CD4-positive, alpha-beta T cell treated with Interferon alpha-2 for 1 hour (primary cell): ENCODE results near the gene ANKRD13B.
"Not testable (repeated sequence)": the region's sequence is repeated elsewhere in the genome, so short reads cannot be mapped to it uniquely, and the experiment has no call there.

Experiments used
- DNase-seq, 2 donors: peaks; one replicate each; pipeline ENCODE4 v3.0.0-alpha.2; 2020 to 2022

The ANKRD13B gene

DNA sequence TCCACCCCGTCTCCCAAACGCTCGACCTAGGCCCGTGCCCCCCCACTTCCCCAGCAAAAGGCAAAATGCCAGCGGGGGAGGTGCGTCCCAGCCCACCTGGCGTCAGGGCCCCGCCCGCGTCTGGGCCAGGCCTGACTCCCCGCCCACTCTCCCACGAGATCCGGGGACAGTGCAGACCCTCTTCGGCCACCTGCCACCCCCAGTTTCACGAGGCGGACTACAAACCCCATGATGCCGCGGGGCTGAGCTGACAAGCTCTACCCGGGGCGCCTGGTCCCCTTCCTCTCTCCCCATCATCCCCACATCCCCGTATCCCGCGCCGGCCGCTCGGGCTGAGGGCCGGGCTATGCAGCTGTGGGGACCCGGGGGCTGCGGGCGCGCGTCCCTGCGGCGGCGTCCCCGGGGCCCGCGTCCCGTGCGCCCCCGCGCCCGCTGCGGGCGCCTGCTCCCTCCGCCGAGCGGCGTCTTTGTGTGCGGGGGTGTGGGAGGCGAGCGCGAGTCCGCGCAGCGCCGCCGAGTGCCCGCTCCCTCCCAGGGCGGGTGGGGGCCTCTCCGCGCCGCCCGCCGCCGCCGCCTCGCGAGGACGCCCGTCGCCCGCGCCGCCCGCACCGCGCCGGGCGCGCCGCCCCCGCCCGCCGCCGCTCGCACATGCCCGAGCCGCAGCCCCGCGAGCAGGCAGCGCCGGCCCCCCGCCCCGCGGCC lies at the start of gene ANKRD13B:
ANKRD13B (plus strand) TSS at position 283 of the 702 bp plus-strand sequence. CDS start 490 bp downstream, outside the sequence.
- peak in 1 of 2 donors; percentile 43 for DNase-seq

DNA sequence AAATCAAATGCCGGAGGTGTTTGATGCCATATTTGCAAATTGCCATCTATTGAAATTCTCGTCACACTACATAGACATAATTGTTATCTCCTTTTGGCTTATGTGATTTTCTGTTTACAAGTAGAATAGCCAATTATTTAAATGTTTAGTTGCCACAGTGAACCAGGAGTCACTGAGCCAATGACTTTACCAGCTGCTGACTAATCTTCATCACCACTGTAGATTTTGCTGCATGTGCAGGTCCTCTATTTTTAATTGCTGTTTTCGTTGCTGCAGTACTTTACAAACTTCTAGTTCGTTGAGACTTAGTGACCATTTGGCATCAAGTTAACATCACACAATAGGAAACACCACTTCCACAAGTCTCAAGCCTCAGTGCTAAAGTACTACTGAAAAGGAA lies 48.9 kb upstream of the ANKRD13B start:
- no peak for DNase-seq

DNA sequence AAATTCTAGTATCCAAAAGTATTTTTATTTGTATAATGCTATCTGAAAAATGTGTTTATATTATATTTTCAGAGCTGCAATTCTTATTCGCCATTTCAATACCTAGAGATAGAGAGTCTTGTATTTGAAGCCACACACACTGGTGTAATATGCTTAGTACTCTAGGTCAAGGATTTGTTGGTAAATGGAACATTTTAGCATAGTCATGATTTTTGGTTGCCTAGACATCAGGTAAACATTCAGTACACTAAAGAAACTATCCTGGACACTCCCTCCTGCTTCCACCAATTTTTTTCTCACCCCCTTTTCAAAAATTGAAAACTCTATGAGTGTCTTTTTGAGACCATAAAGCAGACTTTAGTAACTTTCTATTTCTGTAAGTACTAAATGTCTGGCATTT lies 46.8 kb upstream of the ANKRD13B start:
- DNase-seq, result no peak

DNA sequence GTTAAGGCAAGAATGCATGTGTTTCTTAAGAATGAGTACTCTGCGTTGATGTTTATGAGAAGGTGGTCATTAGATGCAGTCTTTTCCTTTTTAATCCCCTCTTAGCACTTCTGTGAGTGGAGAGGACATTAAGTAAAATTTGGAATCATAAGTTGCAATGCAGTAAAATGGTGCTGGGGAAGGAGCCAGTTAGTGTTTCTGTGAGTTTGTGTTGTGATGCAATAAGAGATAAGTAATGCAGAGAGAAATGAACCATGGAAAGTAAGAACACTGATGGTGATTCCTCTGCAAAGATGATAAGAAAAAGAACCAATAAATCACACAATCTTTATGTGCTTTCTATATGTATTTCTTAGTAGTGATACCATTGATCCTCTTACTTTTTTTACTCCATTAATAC lies 46.1 kb upstream of the ANKRD13B start:
- DNase-seq, result no peak

DNA sequence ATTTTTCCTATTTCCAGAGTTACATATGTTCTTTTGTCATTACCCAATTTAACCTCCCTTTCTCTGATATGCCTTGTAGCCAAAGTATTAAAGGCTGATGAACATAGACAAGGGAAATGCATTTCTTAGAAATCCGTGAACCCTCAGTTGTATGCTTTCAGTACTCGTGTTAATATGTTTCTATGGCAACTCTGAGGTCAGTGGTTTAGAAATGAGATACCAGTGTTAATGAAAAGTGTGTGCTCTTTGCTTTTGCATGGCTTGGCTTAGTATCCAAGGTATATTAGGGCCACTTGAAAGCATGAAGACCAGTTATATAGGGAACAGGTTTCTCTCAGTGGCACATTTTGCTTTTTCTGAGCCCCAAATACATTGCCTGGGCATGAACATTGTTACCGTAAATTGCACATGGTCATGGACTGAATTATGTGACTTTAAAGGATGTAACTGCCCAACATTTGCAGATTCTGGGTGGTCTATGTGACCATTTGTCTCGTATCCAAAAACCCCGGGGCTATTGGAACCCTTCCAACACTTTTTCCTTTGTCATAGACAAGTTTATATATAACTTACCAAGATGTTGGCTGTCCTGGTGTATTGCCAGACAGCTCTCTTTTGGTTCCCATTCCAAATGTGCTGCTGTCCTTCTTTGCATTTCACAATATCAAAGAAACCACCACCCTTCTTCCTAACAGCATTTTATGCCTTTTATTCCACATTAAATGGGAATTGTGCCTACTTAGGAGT lies 43.6 kb upstream of the ANKRD13B start:
- DNase-seq, result peak in 1 of 2 donors; percentile 14

DNA sequence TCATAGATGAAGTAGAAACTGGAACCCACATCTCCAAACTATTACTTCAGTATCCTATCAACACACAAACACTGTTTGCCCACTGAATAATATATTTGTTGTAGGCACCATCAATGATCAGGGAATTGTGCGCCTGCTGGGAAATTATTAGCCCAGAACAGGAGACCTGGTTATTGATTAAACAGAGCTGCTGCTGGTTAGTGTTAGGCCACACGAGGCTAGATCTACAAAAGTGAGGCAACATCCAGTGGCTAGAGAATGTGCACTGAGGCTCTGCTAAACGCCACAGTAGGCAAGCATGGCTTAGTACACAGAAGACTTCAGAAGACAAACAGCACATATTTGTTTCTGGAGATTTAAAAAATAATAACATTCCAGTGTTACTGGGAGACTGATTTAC lies 37.1 kb upstream of the ANKRD13B start:
- DNase-seq, result no peak

DNA sequence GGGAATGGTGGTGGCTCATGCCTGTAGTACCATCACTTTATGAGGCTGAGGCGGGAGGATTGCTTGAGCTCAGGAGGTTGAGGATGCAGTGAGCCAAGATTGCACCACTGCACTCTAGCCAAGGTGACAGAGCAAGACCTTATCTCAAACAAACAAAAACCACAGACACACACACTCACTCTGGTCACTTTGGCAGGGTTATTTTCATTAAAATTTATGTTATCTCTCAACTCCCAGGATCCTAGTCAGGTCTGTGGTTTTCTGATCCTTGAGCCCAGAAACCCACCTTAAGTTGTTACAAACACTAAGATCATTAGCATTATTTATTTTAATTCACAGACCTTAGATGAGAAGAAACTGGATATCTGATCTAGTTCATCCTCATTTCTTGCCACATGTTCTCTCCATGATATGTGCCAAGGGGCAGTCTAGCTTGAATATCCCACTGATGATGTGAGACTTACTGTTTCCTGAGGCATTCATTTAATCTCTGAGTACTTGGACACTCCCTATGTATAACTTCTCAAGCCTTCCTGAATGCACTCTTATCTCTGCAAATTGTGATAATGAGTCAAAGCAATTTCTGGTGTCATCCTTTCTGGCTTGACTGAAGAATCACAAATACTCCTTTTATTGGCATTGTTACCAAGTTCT lies 35.7 kb upstream of the ANKRD13B start:
- no peak for DNase-seq

DNA sequence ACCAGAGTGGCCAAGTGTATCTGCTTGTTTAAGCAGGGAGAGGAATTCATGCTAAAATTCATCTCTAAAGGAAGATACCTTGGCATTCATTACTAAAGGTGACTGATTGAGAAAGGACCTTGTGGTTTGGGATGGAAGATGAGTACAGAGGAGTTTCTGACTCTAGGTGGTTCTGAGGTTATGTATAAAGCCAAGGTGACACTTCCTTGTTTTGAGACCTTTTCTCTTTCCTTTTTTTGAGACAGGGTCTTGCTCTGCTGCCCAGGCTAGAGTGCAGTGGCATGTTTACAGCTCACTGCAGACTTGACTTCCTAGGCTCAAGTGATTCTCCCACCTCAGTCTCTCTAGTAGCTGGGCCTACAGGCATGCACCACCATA lies 35.2 kb upstream of the ANKRD13B start:
- no peak for DNase-seq

DNA sequence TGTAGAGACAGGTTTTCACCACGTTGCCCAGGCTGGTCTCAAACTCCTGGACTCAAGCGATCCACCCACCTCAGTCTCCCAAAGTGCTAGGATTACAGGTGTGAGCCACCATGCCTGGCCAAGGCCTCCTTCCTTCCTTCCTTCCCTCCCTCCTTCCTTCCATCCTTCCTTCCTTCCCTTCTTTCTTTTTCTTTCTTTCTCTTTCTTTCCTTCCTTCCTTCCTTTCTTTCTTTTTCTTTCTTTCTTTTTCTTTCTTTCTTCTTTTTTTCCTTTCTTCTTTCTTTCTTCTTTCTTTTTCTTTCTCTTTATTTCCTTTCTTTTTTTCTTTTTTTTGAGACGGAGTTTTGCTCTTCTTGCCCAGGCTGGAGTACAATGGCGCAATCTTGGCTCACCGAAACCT lies 34.8 kb upstream of the ANKRD13B start:
- DNase-seq, result not testable (repeated sequence)

DNA sequence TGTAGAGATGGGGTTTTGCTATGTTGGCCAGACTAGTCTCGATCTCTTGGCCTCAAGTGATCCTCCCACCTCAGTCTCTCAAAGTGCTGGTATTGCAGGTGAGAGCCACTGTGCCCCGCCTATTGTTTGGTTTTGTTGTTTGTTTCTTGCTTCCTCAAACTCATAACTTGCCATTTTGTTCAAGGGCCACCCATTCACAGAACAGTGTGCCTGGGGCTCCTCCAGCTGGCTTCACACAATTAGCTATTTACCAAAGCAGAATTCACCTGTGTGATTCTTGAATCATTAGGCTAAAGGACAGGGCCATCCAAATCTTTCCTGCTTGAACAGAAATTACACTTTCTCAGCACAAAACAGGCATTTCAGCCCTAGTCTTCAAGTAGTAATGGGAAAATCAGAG lies 33.3 kb upstream of the ANKRD13B start:
- no peak for DNase-seq

DNA sequence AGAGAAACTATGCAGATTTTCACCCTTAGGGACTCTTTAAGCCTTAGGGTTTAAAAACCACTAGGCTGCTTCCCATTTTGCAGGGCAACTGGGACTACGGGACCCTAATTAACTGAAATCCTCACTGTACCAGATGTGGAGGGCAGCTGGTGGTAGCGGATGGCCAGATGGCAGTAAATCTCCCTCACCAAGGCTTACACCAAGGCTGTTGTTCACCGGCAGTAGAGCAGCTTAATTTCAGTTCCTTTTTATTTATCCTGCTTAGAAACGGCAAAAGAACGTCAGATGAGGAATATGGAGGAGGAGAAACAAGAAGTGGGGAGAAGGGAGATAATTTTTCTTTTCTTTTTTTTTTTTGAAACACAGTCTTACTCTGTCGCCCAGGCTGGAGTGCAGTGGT lies 32.6 kb upstream of the ANKRD13B start:
- no peak for DNase-seq

DNA sequence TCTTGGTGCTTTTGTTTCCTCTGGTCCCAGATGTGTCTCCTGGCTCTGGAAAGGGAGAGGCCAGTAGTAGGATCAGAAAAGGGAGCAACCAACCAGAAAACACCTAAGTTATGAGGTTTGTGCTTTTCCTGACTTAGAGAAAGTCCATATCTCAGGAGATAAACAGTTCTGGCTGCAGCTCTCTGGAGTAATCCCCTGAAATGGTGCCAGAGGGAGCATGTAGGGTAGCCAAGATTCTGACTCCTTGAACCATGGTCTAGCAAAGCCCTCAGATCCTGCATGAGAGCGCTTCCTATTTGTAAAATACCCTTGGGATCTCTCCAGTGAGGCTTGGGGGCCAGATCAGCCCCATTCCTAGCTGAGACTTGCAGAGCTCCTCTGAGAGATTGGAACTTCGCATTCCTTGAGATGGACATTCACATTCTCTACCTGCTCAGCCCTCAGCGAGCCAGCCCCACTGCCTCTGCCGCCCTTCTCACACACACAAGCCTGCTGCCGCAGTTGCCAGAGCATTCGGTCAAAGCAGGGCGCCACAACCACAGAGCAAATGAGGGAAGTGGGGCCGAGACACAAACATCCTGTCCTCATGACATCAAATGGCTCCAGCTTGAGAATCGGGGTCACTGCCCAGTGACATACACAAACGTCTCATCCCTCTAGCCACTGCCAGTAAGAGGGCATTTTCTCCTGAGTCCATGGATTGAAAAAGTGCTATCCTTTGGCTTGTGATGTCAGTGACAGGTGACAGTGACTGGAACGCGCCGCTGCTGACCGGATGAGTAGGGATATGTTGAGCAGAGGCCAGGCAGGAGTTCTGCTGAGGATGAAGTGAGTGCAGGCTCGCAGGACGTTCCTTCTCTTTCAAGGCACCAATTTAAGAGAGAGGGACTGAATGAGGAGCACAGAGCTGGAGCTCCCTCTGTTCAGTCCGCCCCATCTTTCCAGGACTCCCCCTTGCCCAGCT lies 31.1 kb upstream of the ANKRD13B start:
- peak in 1 of 2 donors; percentile 54 for DNase-seq

DNA sequence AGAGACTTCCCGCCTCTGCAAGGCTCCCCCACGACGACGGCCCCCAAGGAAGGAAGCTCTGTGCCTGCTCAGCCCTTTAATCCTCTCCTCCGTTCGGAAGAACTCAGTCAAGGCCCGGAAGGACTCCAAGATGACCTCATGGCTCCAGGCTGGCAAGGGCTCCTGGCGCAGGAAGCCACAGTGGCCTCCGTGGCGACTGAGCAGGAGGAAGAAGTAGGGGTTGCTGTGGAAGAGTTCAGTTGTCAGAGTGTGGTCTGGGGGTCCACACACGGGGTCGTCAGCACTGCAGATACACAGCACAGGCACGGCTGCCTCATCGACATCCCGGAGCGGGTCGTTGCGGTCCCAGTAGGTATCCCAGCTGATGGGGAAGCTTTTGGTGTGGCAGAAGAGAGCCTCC lies 30.3 kb upstream of the ANKRD13B start:
- no peak for DNase-seq

DNA sequence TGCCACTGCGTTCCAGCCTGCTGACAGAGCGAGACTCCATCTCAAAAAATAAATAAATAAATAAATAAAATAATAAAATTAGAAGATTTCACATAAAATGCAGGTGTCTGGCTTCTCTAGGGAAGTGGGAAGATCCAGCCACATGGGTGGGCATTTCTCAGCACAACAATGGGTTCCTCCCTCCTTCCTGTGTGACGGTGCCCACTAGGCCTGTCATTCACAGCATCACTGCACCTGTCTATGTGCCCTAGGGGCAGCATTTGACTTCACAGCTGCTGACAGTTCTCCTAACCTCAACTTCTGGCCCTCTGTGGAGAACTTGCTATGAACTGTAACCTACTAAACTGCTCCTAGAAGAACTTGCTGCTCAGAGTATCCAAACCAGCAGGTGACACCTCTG lies 29.1 kb upstream of the ANKRD13B start:
- peak; percentile 24 for DNase-seq

DNA sequence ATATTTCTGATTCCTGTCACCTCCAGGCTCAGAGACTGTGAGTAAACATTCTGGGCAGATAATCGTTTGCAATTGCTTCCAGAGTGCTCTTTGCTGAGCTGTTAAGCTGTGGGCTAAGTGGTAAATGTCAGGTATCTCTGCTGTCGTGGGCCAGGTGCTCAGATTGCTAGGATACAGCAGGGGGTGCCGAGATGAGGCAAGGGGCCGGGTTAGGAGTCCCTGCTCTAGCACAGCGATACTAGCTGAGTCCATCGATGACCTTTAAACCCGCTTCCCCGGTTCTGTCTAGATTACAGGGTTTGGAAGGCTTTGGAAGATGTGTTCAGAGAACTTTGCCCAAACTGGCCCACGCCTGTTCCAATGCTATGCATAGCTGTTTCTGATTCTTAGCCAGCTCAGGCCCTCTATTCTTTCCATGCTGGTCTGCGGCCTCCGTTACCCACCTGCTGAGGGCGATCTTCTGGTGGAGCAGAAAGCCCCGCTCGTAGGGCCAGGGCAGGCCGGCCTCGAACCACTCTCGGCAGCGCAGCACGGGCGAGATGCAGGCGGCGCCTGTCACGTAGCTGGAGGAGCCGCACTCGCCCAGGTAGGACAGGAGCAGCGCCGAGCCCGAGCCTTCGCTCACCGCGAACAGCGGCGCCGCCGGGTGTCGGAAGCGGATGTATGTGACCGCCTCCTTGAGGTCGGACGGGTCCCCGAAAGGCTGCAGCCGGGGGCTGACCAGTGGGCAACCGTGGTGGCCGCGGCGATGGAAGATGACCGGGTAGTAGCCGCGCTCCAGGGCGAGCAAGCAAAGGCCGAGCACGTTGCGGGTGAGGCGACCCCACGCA lies 27.1 kb upstream of the ANKRD13B start:
- peak; percentile 44 to 64 for DNase-seq

DNA sequence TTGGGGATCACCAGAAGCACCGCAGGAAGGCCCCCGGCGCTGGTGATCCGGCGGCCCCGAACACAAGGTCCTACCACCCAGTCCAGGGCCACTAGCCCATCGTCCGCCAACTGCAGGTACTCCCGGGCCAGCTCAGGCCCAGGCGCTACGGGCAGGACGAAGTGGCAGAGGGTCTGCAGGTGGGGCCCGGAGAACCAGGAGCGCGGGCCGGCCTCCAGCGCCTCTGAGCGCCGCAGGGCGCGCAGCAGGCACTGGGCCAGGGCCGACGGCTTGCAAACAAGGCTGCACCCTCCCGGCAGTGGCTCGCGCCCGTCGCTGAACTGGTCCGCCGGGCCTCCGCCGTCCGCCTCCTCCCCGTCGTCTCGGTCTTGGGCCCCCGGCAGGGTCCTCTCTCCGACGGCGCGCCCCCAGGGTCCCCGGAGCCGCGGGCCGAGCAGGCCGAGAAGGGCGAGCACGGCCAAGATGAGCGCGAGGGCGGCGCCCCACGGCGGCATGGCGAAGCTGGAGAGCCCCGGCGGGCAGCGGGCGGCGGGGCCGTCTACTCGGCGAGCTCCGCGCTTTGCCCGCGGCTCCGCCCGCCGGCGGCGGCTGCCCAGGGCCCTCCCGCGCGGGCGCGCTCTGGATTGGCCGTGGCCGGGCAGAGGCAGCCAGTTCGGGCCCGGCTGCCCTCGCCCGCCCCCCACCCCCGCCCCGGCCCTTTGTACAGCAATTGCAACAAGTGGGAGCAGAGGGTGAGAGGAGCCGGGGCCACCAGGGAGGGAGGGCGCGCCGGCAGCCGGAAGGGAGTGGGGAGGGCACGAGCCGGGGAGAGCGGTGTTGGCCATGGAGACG lies 26.2 kb upstream of the ANKRD13B start, which contains the start of gene ABHD15:
ABHD15 (minus strand) TSS at position 565 of the 831 bp plus-strand sequence; CDS start at position 494, 71 bp downstream.
- peak; percentile 25 to 64 for DNase-seq

DNA sequence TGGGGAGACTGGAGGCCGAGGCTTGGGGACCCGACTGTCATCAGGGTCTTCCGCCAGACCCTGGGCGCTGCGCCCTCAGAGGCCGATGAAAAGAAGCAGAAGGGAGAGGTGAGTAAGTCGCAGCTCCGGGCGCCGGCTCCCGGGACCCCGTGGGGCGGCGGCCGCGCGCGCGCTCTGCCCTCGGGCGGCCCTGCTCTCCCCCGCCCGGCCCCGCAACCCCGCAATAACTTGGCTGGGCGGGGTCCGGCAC lies 25.7 kb upstream of the ANKRD13B start:
- DNase-seq, result no peak

DNA sequence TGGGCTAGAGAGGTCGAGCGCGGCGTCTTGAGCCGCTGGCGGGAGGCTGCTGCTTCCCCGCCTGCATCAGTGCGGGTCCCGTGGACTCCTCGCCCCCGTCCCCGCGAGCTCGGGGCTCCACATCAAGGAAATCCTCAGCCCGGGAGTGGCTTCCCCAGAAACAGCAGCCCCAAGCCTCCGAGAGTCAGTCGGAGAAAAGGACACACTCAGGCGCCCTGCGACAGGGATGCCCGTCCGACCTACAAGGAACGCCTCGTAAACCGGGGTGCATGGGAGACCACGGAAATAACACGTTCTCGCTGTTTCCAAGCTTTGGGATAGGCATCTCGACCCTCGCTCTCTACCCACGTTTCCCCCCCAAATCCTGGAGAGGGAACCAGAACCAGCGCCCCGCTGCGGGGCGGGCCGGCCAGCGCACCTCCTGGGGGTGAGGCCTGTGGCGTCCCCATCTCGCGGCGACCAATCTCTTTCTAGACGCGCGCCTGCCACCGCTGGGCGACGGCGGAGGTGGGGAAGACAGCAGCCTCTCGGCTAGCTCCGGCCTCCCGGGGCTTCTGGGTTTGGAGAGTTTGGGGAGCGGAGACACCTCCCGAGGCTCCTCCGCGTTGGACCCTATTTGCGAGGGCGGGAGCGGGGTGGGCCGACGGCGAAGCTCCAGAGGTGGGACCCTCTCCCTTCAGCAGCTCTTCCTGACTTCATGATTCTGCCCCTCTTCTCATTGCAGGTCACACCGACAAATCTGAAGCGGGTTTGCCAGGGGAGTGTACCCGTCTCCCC lies 25.2 kb upstream of the ANKRD13B start:
- DNase-seq, result peak; percentile 72 to 81

DNA sequence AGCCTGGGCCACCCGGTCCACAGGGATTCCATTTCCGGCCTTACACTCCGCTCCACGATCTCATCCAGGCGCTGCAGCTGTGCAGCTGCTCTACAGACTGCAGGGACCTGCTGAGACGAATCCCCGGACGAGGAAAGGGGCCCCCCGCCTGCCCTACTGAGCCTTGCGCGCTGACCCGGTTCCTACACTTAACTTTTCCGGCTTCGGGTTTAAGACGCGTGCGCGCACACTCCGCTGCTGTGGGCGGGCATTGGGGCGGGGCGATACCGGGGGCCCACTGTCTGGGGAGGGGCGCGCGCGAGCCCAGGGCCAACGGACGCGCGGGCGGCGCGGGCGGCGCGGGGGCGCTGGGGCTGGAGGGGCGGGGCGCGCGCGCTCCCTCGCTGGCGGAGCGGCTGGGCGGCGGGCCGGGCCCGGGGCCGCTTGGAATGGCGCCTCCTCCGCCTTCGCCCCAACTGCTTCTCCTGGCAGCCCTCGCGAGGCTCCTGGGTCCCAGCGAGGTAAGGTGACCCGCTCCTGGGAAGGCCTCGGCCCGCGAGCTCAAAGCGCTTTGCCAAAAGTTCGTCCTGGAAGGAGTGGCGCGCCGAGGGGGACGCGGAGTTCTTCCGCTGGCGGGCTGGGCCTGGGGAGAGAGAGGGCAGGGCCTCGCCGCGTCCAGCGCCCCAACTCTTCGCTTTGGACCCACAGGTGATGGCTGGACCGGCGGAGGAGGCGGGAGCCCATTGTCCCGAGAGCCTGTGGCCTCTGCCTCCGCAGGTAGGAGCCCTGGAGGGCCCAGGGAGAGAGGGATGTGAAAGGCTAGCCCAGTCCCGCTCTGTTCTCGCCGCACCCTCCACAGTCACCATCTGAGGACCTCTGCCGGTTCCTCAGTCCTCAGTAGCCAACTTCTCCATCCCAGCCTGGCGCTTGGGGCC lies 24.3 kb upstream of the ANKRD13B start, which contains the start of gene TP53I13:
TP53I13 (plus strand) TSS at position 371 of the 914 bp plus-strand sequence; CDS start at position 429, 58 bp downstream.
- peak; percentile 87 to 94 for DNase-seq
